Measurements from ENCODE around the gene EFCAB9.
"Not testable (repeated sequence)": the region's sequence is repeated elsewhere in the genome, so short reads cannot be mapped to it uniquely, and the experiment has no call there.

Gene EFCAB9

GRCh38 chr5:172150514-172151425 is 43.2 kb upstream of the EFCAB9 start:
- Histone ChIP-seq H3K27ac (ENCODE audit: low read depth, low read length, poor library complexity, severe bottlenecking) (peak overlapping the region; percentile 79), H3K9me2 (ENCODE audit: low read depth, low read length) (no peaks in the 10 kb centered on the region), H2AFZ (ENCODE audit: low read length) (no peak overlapping the region), H3K4me3 (ENCODE audit: low read depth, low read length, poor library complexity, severe bottlenecking) (no peak overlapping the region), H3K4me1 (ENCODE audit: insufficient read depth, low read length, severe bottlenecking) (peaks cover 12% of the 10 kb centered on the region), H4K20me1 (ENCODE audit: insufficient read depth, low read length) (no peaks in the 10 kb centered on the region), H3K79me2 (ENCODE audit: insufficient read depth, low read length) (no peaks in the 10 kb centered on the region), H3K9me3 (ENCODE audit: low read length) (no peaks in the 10 kb centered on the region), H3K27me3 (ENCODE audit: insufficient read depth, low read length) (no peaks in the 10 kb centered on the region), H3K36me3 (ENCODE audit: insufficient read depth, low read length) (peaks cover 46% of the 10 kb centered on the region), H3K4me2 (ENCODE audit: low read length) (peak overlapping the region; percentile 35), H3F3A (ENCODE audit: insufficient read depth, low read length) (no peaks in the 10 kb centered on the region), H3K9ac (ENCODE audit: low read length) (peak overlapping the region; percentile 36; the same call in 1 of the 2 replicates)
- TF ChIP-seq CTCF (IDR thresholded peaks at IDR 0.05; ENCODE audit: low read length): no peak
- TF ChIP-seq EZH2 (IDR thresholded peaks at IDR 0.05; ENCODE audit: borderline replicate concordance, low read length): no peak

GRCh38 chr5:172151661-172152210 is 42.2 kb upstream of the EFCAB9 start:
- H3K79me2 ChIP-seq (ENCODE audit: insufficient read depth, low read length): no peaks in the 10 kb centered on the region
- no peaks in the 10 kb centered on the region for H4K20me1 ChIP-seq (ENCODE audit: insufficient read depth, low read length)
- no peak overlapping the region for H3K4me2 ChIP-seq (ENCODE audit: low read length)

GRCh38 chr5:172153695-172154094 is 40.3 kb upstream of the EFCAB9 start:
- peaks cover 58% of the 10 kb centered on the region for H3K36me3 ChIP-seq (ENCODE audit: insufficient read depth, low read length)
- no peaks in the 10 kb centered on the region for H3K9me3 ChIP-seq (ENCODE audit: low read length)
- H3K4me1 ChIP-seq (ENCODE audit: insufficient read depth, low read length, severe bottlenecking): peaks cover 13% of the 10 kb centered on the region
- TF ChIP-seq CTCF (IDR thresholded peaks at IDR 0.05; ENCODE audit: low read length): no peak
- no peak overlapping the region for H3K4me2 ChIP-seq (ENCODE audit: low read length)
- no peaks in the 10 kb centered on the region for H3K9me2 ChIP-seq (ENCODE audit: low read depth, low read length)
- no peaks in the 10 kb centered on the region for H3K79me2 ChIP-seq (ENCODE audit: insufficient read depth, low read length)
- peak overlapping the region; percentile 5 for H3K27ac ChIP-seq (ENCODE audit: low read depth, low read length, poor library complexity, severe bottlenecking)
- no peaks in the 10 kb centered on the region for H4K20me1 ChIP-seq (ENCODE audit: insufficient read depth, low read length)
- H3F3A ChIP-seq (ENCODE audit: insufficient read depth, low read length): no peaks in the 10 kb centered on the region
- H3K4me3 ChIP-seq (ENCODE audit: low read depth, low read length, poor library complexity, severe bottlenecking): no peak overlapping the region
- H3K27me3 ChIP-seq (ENCODE audit: insufficient read depth, low read length): no peaks in the 10 kb centered on the region
- H3K9ac ChIP-seq (ENCODE audit: low read length): no peak overlapping the region
- no peak overlapping the region for H2AFZ ChIP-seq (ENCODE audit: low read length)

More at GRCh38 chr5:172151661-172152210, 42.2 kb upstream of the EFCAB9 start:
- Histone ChIP-seq H3K27me3 (ENCODE audit: insufficient read depth, low read length) (no peaks in the 10 kb centered on the region), H3K9me2 (ENCODE audit: low read depth, low read length) (no peaks in the 10 kb centered on the region), H3K4me3 (ENCODE audit: low read depth, low read length, poor library complexity, severe bottlenecking) (no peak overlapping the region), H2AFZ (ENCODE audit: low read length) (no peak overlapping the region), H3K36me3 (ENCODE audit: insufficient read depth, low read length) (peaks cover 56% of the 10 kb centered on the region), H3K9ac (ENCODE audit: low read length) (no peak overlapping the region), H3K9me3 (ENCODE audit: low read length) (no peaks in the 10 kb centered on the region), H3F3A (ENCODE audit: insufficient read depth, low read length) (no peaks in the 10 kb centered on the region), H3K4me1 (ENCODE audit: insufficient read depth, low read length, severe bottlenecking) (peaks cover 12% of the 10 kb centered on the region), H3K27ac (ENCODE audit: low read depth, low read length, poor library complexity, severe bottlenecking) (no peak overlapping the region)
- TF ChIP-seq CTCF (IDR thresholded peaks at IDR 0.05; ENCODE audit: low read length) (no peak), EZH2 (IDR thresholded peaks at IDR 0.05; ENCODE audit: borderline replicate concordance, low read length) (no peak)

- Histone ChIP-seq H3K36me3 (ENCODE audit: insufficient read depth, low read length) (peaks cover 61% of the 10 kb centered on the region), H3K4me1 (ENCODE audit: insufficient read depth, low read length, severe bottlenecking) (peaks cover 22% of the 10 kb centered on the region)
- H3K4me3 ChIP-seq (ENCODE audit: low read depth, low read length, poor library complexity, severe bottlenecking); H3K9me3 ChIP-seq (ENCODE audit: low read length); H4K20me1 ChIP-seq (ENCODE audit: insufficient read depth, low read length); H3K4me2 ChIP-seq (ENCODE audit: low read length); H2AFZ ChIP-seq (ENCODE audit: low read length); H3K79me2 ChIP-seq (ENCODE audit: insufficient read depth, low read length); H3K9me2 ChIP-seq (ENCODE audit: low read depth, low read length); H3K27ac ChIP-seq (ENCODE audit: low read depth, low read length, poor library complexity, severe bottlenecking); H3K27me3 ChIP-seq (ENCODE audit: insufficient read depth, low read length); H3F3A ChIP-seq (ENCODE audit: insufficient read depth, low read length); H3K9ac ChIP-seq (ENCODE audit: low read length): not testable (repeated sequence)
Observed at GRCh38 chr5:172155101-172155500, 38.9 kb upstream of the EFCAB9 start.

Data from OCI-LY1 (cell line).